Upper lobe of left lung (tissue), 4 donors: Measurements from ENCODE around the gene SPINT3.

Experiments
- CTCF ChIP-seq, 6 experiments: fragments of 450-650 bp in 4 of 6; fragments of 200-600 bp in 2 of 6; sonication (generic) in 2 of 6; IDR thresholded peaks; one replicate each; pipeline ENCODE4 v1.5.1; 2016 to 2019; ENCODE audit warnings: antibody characterized with exemption in 6 of 6
- EP300 ChIP-seq, 4 donors: sonication (generic); formaldehyde crosslinking; IDR thresholded peaks; one replicate each; pipeline ENCODE4 v1.5.1; 2017; ENCODE audit warnings: antibody characterized with exemption in 4 of 4, control low read depth in 2 of 4
- POLR2A ChIP-seq, 4 donors: fragments of 450-650 bp; IDR thresholded peaks; one replicate each; pipeline ENCODE4 v1.5.1; 2016 to 2017; ENCODE audit warnings: antibody characterized with exemption in 4 of 4, mild to moderate bottlenecking in 2 of 4
- POLR2AphosphoS5 ChIP-seq, 2 donors: sonication (generic); formaldehyde crosslinking; IDR thresholded peaks; one replicate each; pipeline ENCODE4 v1.5.1; 2017; ENCODE audit warnings: antibody characterized with exemption in 2 of 2

- TF ChIP-seq CTCF (IDR thresholded peaks at IDR 0.05) (no peak), POLR2A (IDR thresholded peaks at IDR 0.05) (no peak), POLR2AphosphoS5 (IDR thresholded peaks at IDR 0.05) (no peak), EP300 (IDR thresholded peaks at IDR 0.05) (no peak)
Observed at GRCh38 chr20:45545351-45545750, 29.9 kb upstream of the SPINT3 start.
